ENCODE data around the gene ACYP2.

ACYP2 gene

GRCh38 chr2:54227798-54228197 lies 112.4 kb downstream of the ACYP2 start:
- no peak for TF ChIP-seq FOXP2 (optimal IDR thresholded peaks at IDR 0.05; ENCODE audit: borderline replicate concordance, extremely low read depth, extremely low read length, insufficient read depth)
- TF ChIP-seq, protein P1, sequence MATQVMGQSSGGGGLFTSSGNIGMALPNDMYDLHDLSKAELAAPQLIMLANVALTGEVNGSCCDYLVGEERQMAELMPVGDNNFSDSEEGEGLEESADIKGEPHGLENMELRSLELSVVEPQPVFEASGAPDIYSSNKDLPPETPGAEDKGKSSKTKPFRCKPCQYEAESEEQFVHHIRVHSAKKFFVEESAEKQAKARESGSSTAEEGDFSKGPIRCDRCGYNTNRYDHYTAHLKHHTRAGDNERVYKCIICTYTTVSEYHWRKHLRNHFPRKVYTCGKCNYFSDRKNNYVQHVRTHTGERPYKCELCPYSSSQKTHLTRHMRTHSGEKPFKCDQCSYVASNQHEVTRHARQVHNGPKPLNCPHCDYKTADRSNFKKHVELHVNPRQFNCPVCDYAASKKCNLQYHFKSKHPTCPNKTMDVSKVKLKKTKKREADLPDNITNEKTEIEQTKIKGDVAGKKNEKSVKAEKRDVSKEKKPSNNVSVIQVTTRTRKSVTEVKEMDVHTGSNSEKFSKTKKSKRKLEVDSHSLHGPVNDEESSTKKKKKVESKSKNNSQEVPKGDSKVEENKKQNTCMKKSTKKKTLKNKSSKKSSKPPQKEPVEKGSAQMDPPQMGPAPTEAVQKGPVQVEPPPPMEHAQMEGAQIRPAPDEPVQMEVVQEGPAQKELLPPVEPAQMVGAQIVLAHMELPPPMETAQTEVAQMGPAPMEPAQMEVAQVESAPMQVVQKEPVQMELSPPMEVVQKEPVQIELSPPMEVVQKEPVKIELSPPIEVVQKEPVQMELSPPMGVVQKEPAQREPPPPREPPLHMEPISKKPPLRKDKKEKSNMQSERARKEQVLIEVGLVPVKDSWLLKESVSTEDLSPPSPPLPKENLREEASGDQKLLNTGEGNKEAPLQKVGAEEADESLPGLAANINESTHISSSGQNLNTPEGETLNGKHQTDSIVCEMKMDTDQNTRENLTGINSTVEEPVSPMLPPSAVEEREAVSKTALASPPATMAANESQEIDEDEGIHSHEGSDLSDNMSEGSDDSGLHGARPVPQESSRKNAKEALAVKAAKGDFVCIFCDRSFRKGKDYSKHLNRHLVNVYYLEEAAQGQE (IDR thresholded peaks at IDR 0.05; ENCODE audit: insufficient read depth in 1 of 2, low read depth in 2 of 2, low read length in 2 of 2), result no peak
- no peak for TF ChIP-seq POLR2AphosphoS5 (IDR thresholded peaks at IDR 0.05; ENCODE audit: low read depth, low read length)
- no peak for TF ChIP-seq SIN3A (IDR thresholded peaks at IDR 0.05; ENCODE audit: borderline replicate concordance, insufficient read depth, low read length)
- TF ChIP-seq TAF1 (IDR thresholded peaks at IDR 0.05; ENCODE audit: borderline replicate concordance, insufficient read depth, low read length), result no peak

DNA sequence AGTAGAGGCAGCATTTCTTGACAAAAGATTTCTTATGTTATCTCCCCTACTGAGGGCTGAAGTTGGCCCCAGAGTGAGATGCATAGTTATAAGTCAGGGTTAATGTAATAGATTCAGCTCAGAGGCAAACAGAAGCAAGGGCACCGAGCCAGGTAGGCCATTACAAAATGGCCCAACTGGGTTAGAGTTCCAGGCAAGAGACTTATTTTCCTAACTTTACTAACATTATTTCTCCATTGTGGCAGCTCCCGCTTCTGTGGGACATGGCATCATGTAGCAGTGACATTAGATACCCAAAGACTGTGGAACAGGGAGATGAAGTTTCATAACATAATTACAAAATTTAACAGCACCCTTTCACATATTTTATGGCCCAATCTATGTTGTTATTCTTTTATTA lies 113.5 kb downstream of the ACYP2 start:
- TF ChIP-seq SIN3A (IDR thresholded peaks at IDR 0.05; ENCODE audit: borderline replicate concordance, insufficient read depth, low read length) (no peak), FOXP2 (optimal IDR thresholded peaks at IDR 0.05; ENCODE audit: borderline replicate concordance, extremely low read depth, extremely low read length, insufficient read depth) (no peak), POLR2AphosphoS5 (IDR thresholded peaks at IDR 0.05; ENCODE audit: low read depth, low read length) (no peak), TAF1 (IDR thresholded peaks at IDR 0.05; ENCODE audit: borderline replicate concordance, insufficient read depth, low read length) (no peak)
- TF ChIP-seq, protein P1 (IDR thresholded peaks at IDR 0.05; ENCODE audit: insufficient read depth in 1 of 2, low read depth in 2 of 2, low read length in 2 of 2), result no peak

GRCh38 chr2:54233832-54234649 lies 118.6 kb downstream of the ACYP2 start:
- no peak for TF ChIP-seq FOXP2 (optimal IDR thresholded peaks at IDR 0.05; ENCODE audit: borderline replicate concordance, extremely low read depth, extremely low read length, insufficient read depth)
- no peak for TF ChIP-seq TAF1 (IDR thresholded peaks at IDR 0.05; ENCODE audit: borderline replicate concordance, insufficient read depth, low read length)
- TF ChIP-seq SIN3A (IDR thresholded peaks at IDR 0.05; ENCODE audit: borderline replicate concordance, insufficient read depth, low read length), result no peak
- no peak for TF ChIP-seq POLR2AphosphoS5 (IDR thresholded peaks at IDR 0.05; ENCODE audit: low read depth, low read length)
- TF ChIP-seq, protein P1 (IDR thresholded peaks at IDR 0.05; ENCODE audit: insufficient read depth in 1 of 2, low read depth in 2 of 2, low read length in 2 of 2), result no peak

DNA sequence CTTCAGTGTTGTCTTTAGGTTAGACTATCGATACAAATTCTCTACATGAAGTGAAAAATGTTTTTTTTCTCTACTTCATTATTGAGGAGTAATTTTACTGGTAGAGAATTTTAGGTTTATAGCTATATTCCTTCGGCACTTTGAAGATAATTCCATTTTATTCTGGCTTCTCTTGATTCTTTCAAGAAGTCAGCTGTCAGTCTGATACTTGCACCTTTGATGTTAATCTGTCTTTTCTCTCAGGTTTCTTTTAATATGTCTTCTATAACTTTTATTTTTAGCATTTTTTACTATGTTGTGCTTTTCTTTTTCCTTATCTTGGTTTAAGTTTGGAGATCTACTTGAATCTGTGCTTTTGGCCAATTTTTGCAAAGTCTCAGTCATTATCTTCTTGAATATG lies 122.0 kb downstream of the ACYP2 start:
- TF ChIP-seq, protein P1 (IDR thresholded peaks at IDR 0.05; ENCODE audit: insufficient read depth in 1 of 2, low read depth in 2 of 2, low read length in 2 of 2), result no peak
- no peak for TF ChIP-seq FOXP2 (optimal IDR thresholded peaks at IDR 0.05; ENCODE audit: borderline replicate concordance, extremely low read depth, extremely low read length, insufficient read depth)
- TF ChIP-seq SIN3A (IDR thresholded peaks at IDR 0.05; ENCODE audit: borderline replicate concordance, insufficient read depth, low read length), result no peak

Measured in PFSK-1 (cell line).